Activated CD4-positive, alpha-beta T cell treated with anti-CD3 and anti-CD28 coated beads for 4 hours (primary cell): ENCODE results near the gene PEDS1.
"Not testable (repeated sequence)": the region's sequence is repeated elsewhere in the genome, so short reads cannot be mapped to it uniquely, and the experiment has no call there.

Experiments used
- DNase-seq, 2 donors: peaks; one replicate each; pipeline ENCODE4 v3.0.0-alpha.2; 2020

PEDS1 gene

DNA sequence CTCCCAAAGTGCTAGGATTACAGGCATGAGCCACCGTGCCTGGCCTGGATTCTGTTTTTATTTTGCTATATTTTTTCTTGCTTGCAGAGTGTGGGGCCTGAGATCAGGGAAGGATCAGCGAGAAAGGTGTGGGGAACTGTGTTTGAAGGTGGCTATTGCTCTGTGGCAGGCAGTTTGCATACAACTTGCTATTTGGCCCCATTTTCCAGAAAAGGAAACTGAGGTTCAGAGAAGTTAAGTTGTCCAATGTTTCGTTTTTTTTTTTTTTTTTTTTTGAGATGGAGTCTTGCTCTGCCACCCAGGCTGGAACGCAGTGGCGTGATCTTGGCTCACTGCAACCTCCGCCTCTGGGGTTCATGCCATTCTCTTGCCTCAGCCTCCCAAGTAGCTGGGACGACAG, 8.0 kb upstream of the PEDS1 start:
- DNase-seq, result not testable (repeated sequence)

GRCh38 chr20:50153153-50153499, 397 bp downstream of the PEDS1 start:
- DNase-seq, result no peak

- DNase-seq, result no peak
Measured at GRCh38 chr20:50152394-50153152, 950 bp downstream of the PEDS1 start.

DNA sequence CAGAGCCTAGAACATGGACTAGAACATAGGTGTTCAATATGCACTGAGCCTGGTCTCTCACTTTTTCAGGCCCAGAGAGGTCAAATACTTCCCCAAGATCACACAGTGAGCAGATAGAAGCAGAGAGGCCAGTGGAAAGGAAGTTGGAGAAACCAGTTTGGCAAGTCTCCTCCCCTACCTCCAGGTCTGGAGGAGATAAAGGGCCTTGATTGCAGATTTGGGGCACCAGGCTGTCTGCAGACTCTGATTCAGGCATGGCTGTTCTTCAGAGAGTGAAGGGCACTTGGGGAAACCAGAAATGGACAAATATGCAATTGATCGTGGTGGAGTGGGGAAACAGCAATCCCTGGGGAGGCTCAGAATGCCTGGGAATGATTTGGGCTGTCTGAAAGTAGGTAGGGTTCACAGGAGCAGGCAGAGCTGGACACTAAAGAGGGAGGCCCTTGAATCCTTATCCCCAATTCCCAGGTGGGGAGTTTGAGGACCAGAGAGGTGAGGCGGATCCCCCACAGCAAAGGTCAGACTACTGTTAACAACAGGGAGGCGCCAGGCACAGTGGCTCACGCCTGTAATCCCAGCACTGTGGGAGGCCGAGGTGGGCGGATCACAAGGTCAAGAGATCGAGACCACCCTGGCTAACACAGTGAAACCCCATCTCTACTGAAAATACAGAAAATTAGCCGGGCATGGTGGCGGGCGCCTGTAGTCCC, 2.3 kb downstream of the PEDS1 start:
- no peak for DNase-seq

GRCh38 chr20:50149481-50150254, 3.9 kb downstream of the PEDS1 start:
- no peak for DNase-seq

DNA sequence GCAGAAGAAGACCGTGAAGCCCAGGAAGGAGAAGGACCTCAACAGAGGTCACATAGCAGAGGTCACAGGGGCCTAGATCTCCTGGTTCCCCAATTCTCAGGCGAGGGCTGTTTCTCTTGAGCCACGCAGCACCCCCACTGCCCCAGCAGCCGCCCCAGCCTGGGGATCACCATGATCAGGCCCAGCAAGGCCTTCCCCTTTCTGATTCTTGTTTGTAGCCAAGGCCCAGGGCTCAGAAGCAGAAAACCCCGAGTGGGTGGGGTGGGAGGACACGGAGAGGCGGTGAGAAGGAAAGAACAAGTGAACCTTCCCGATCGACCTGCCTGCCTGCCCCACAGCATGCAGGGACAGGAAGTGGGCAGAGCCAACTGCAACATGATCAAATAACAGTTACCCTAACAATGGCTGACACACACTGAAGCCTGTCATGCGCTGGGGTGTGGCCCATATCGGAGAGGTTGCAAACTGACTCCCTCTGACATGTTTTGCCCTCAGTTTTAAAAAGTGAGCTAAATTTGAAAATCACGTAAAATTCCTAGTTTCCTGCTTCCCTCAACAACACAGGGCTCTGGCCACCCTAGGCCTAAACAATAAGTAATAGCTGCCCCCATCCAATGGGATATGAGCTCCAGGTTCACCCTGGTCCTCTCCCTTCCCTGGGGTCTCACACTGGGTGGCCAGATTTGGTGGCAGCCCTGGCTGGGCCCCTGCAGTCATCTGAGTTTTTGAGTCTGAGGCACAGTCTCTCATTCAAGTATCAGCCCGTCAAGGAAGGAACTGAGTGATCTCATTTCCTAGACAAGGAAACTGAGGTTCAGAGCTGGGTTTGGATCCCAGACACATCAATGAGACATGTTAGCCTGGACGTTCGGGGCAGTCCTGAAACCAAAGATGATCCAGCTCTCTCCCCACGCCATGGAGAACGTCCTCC, 6.5 kb downstream of the PEDS1 start:
- DNase-seq, result peak; percentile 80 to 84

DNA sequence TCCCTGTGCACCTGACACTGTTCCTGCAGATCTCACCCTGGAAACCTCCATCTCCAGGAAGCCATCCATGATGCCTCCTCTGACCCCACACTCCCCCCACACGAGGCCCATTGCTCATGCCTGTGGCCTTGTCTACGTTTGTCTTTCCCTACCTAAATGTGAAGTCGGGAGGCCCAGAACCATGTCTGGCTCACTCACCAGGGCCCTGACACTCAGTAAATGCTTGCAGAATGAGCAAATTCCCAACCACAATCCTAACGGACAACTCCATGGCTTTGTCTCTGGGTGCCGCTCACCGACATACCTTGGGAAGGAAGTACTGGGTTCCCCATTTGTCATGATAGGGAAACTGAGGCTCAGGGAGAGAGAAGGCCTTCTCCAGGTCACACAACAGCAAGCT, 7.3 kb downstream of the PEDS1 start:
- DNase-seq, result no peak

- DNase-seq, result no peak
Measured at GRCh38 chr20:50145566-50145965, 8.0 kb downstream of the PEDS1 start.

DNA sequence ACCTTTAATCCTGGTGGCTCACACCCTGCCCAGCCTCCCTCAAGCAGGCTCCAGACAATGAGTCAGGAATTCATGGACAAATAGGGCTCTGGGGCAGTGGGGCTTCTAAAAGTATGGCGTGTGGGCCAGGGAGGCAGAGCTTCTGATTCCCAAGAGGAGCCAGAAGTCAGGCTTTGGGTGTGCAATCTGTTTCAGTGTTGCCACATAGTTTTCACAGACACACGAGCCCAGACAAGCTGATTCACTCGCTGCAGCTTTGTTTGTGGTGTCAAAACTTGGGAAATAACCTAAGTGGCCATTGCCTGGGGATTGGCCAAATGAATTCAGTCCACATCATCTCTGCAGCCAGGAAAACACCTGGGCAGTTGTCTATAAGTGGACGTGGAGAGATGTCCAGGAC, 9.2 kb downstream of the PEDS1 start:
- no peak for DNase-seq

DNA sequence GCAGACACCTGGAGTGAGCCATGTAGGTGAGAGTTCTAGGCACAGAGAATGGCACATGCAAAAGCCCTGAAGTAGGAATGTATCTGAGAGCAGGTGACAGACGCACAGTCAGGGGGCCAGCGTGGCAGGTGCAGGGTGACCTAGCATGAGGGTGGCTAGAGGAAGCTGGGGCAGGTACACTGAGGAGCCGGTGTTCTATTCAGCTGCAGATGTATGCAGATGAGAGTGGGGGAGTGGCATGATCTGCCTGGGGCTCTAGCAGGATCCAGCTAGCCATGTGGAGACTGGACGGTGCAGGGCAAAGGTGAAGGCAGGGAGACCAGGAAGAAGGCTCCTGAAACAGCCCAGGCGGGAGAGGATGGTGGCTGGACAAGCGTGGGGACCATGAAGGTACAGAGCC, 10.7 kb downstream of the PEDS1 start:
- DNase-seq, result no peak

DNA sequence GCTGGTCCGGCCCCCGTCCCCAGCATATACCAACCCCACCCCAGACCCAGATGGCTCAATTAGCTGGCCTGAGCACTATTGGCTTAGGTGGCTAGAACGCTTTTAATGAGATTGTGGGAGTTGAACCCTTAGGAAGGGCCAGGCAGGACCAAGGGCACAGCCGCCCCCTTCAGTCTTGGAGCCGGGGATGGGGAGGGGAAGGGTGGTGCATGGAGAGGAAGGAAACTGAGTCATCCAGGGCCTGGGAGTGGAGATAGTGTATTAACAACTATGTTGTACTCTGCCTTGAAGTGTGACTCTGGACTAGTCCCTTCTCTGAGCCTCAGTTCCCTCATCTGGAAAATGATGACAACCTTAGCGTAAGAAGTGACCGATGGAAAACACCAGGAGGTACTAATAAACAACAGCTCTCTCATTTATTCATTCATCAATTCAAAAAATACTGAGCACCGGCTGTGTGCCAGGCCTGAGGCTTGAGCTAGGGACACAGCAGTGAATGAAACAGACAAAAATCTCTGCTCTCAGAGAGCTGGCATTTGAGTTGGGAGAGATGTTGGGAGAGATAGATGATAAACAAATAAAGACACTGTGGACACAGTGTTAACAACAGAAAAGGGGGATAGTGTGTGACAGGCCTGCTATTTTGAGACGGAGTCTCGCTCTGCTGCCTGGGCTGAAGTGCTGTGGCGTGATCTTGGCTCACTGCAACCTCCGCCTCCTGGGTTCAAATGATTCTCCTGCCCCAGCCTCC, 11.5 kb downstream of the PEDS1 start:
- no peak for DNase-seq

DNA sequence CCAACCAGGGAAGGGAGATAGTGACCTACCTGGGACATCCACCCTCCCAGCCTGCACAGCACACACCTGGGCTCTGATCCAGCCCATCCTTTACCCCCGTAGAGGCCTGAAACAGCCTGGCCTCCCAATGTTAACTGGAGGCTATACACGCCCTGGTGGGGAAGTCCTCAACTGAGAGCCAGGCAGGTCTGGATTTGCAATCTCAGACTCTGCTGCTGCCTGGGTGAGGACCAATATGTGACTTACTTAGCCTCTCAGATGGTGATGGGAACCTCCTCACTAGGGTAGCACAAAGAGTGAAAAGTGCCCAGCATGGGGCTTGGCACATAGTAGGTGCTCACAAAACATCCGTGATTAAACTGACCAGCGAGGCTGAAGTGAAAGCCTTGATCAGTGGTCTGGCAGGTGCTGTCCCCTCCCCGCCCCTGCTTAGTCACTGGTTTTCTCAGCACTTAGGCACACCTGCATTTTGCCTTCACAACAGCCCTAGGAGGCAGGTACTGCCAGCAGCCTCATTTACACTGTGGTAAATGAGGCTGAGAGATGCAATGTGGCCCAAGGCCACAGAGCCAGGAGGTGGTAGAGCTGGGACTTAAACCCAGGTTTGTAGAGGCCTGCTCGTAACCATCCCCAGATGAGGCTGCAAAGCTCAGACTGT, 12.4 kb downstream of the PEDS1 start:
- DNase-seq, result no peak

- no peak for DNase-seq
Measured at GRCh38 chr20:50140339-50140859, 13.1 kb downstream of the PEDS1 start.

DNA sequence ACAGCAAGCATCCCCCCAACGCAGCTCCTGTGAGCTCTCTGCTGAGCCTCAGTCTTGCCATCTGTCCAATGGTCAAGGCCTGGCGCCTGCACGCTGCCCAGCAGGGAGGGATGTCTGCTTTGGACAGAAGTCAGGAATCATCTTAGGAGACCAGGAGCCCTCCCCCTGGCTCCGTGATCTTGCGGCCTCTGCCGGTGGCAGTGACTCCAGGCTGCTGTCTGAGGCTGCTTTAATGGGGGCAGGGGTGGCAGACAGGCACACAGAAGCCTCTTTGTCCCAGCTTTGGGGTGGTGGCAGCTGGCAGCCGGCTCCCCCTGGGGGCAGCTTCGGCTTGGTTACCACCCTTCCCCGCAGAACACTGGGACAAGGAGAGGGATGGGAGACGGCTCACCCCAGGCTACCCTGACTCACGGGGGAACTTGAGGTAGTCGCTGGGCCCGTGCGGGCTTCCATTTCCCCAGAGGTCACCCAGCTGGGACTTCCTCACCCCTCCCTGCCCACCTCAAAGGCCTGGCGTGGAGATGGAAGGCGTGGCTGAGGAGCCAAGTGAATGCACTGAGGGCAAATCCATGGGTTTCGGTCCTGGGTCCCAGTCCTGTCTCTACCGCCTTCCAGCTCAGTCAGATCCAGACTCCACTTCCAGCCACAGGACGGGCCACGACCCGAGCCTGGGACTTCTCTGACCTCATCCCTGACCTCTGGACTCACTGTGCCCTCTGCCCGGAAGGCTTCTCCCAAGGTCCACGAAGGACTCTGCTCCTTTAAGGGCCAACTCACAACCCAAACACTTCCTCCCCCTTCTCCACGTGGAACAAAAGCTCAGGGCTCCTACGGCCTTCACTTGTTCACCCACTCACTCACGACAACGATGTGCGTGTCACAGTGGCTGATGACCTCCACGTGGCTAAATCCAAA, 14.8 kb downstream of the PEDS1 start:
- DNase-seq, result no peak

GRCh38 chr20:50138120-50138478, 15.4 kb downstream of the PEDS1 start:
- no peak for DNase-seq

DNA sequence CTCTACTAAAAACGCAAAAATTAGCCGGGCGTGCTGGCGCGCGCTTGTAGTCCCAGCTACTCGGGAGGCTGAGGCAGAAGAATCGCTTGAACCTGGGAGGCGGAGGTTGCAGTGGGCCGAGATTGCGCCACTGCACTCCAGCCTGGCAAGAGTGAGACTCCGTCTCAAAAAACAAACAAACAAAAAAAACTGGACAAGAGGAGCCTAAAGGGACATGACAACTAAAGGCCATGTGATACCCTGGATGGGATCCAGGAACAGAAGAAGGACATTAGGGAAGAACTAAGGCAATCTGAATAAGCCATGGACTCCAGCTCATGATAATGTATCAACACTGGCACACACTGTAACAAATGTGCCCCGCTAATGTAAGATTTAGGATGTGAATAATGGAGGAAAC, 15.8 kb downstream of the PEDS1 start:
- DNase-seq, result not testable (repeated sequence)

DNA sequence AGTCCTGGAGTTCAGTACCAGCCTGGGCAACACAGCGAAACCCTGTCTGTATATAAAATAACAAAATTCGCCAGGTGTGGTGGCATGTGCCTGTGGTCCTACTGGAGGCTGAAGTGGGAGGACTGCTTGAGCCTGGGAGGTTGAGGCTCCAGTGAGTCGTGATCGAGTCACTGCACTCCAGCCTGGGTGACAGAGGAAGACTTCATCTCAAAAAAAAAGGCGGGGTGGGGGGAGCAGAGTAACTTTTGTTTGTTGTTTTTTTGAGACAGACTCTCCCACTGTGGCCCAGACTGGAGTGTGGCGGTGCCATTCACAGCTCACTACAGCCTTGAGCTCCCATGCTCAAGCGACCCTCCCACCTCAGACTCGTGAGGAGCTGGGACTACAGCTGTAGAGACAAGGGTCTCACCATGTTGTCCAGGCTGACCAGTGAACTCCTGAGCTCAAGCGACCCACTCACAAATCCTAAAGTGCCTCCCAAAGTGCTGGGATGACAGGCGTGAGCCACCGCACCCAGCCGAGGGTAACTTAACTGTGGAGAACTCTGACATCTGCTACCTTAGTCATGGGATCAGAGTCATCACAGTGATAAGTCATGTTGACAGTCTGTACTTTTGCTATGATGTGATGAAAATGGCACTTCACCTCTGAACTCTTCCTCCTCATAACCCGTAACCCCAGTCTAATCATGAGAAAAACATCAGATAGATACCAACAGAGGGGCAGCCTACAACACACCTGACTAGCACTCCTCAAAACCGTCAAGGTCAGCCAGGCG, 16.5 kb downstream of the PEDS1 start:
- DNase-seq, result no peak

DNA sequence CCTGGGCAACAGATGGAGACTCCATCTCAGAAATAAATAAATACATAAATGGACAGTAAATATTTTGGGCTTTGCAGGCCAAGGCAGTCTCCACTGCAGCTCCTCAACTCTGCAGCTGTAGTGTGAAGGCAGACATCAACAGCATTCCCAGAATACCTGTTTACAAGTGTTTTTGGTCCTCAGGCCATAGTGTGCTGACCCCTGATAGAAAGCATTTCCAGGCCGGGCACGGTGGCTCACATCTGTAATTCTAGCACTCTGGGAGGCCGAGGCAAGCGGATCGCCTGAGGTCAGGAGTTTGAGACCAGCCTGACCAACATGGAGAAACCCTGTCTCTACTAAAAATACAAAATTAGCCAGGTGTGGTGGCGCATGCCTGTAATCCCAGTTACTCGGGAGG, 18.4 kb downstream of the PEDS1 start:
- not testable (repeated sequence) for DNase-seq

GRCh38 chr20:50133474-50134217, 19.9 kb downstream of the PEDS1 start:
- no peak for DNase-seq
